NOMO-1 treated with DMSO at 0.1 percent for 48 hours (cell line): ENCODE results near the gene SELENOF.

Experiments
- DNase-seq: peaks from one replicate; lab custom pipeline; 2025; ENCODE audit not compliant: unreplicated experiment; lab: John Stamatoyannopoulos, UW

SELENOF gene

GRCh38 chr1:86913896-86914600 lies at the start of gene SELENOF:
TSS of gene SELENOF (minus strand) at chr1:86914126. CDS start at chr1:86914111, 15 bp downstream.
- DNase-seq, result peak; percentile 99

GRCh38 chr1:86960548-86960947 lies 46.6 kb upstream of the SELENOF start:
- DNase-seq, result no peak

GRCh38 chr1:86957221-86957620 lies 43.3 kb upstream of the SELENOF start:
- no peak for DNase-seq

GRCh38 chr1:86956221-86956620 lies 42.3 kb upstream of the SELENOF start:
- no peak for DNase-seq

- no peak for DNase-seq
Measured at GRCh38 chr1:86955678-86956077, 41.8 kb upstream of the SELENOF start.

- DNase-seq, result no peak
Measured at GRCh38 chr1:86953167-86953566, 39.2 kb upstream of the SELENOF start.

GRCh38 chr1:86951430-86951829 lies 37.5 kb upstream of the SELENOF start:
- DNase-seq, result no peak

- DNase-seq, result no peak
Measured at GRCh38 chr1:86950712-86951419, 36.9 kb upstream of the SELENOF start.

GRCh38 chr1:86948212-86948611 lies 34.3 kb upstream of the SELENOF start:
- no peak for DNase-seq

- DNase-seq, result no peak
Measured at GRCh38 chr1:86942743-86943142, 28.8 kb upstream of the SELENOF start.

- no peak for DNase-seq
Measured at GRCh38 chr1:86942042-86942441, 28.1 kb upstream of the SELENOF start.

GRCh38 chr1:86940599-86940998 lies 26.7 kb upstream of the SELENOF start:
- no peak for DNase-seq

GRCh38 chr1:86939406-86939805 lies 25.5 kb upstream of the SELENOF start:
- DNase-seq, result no peak

- DNase-seq, result no peak
Measured at GRCh38 chr1:86938855-86939254, 24.9 kb upstream of the SELENOF start.

- DNase-seq, result no peak
Measured at GRCh38 chr1:86938450-86938849, 24.5 kb upstream of the SELENOF start.

- DNase-seq, result no peak
Measured at GRCh38 chr1:86933562-86934377, 19.8 kb upstream of the SELENOF start.

GRCh38 chr1:86933051-86933450 lies 19.1 kb upstream of the SELENOF start:
- no peak for DNase-seq

GRCh38 chr1:86928819-86929218 lies 14.9 kb upstream of the SELENOF start:
- no peak for DNase-seq

GRCh38 chr1:86926883-86927282 lies 13.0 kb upstream of the SELENOF start:
- no peak for DNase-seq

- DNase-seq, result no peak
Measured at GRCh38 chr1:86925742-86926141, 11.8 kb upstream of the SELENOF start.

GRCh38 chr1:86924324-86924960 lies 10.5 kb upstream of the SELENOF start:
- no peak for DNase-seq
